OCI-LY1 (cell line): Measurements from ENCODE around the gene C4orf17.

Experiments
- EZH2 ChIP-seq: fragments of 200-600 bp; sonication (generic), shearing (Covaris generic); IDR thresholded peaks from 2 replicates; pipeline ENCODE4 v1.8.0; 2017; ENCODE audit warnings: borderline replicate concordance, mixed run types, mild to moderate bottlenecking, antibody characterized with exemption, low read length, moderate library complexity, mixed read lengths
- TF ChIP-seq, protein P1 (sequence below): fragments of 200-600 bp; sonication (generic), shearing (Covaris generic); IDR thresholded peaks from 2 replicates; pipeline ENCODE4 v1.5.1; 2017; ENCODE audit warnings: mild to moderate bottlenecking, antibody characterized with exemption, low read length, moderate library complexity, mixed read lengths

DNA sequence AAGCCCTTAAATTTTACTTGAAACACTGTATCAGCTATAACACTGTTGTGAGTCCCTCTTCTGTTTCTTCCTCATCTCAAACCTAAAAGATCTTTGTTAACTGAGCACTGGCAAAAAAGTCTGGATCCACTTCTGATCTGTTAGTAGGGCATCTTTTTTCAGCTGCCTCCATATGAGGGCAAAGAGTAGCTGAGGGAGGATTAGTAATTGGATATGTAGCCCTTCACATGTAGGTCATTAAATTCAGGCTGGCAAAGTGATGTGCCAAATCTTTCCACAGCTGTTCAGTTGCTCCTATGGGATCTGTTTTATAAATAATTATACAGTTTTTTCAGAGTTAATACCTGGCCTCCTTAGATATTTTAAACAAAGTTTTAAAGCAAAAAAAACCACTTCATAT, 54.1 kb downstream of the C4orf17 start:
- TF ChIP-seq, protein P1, sequence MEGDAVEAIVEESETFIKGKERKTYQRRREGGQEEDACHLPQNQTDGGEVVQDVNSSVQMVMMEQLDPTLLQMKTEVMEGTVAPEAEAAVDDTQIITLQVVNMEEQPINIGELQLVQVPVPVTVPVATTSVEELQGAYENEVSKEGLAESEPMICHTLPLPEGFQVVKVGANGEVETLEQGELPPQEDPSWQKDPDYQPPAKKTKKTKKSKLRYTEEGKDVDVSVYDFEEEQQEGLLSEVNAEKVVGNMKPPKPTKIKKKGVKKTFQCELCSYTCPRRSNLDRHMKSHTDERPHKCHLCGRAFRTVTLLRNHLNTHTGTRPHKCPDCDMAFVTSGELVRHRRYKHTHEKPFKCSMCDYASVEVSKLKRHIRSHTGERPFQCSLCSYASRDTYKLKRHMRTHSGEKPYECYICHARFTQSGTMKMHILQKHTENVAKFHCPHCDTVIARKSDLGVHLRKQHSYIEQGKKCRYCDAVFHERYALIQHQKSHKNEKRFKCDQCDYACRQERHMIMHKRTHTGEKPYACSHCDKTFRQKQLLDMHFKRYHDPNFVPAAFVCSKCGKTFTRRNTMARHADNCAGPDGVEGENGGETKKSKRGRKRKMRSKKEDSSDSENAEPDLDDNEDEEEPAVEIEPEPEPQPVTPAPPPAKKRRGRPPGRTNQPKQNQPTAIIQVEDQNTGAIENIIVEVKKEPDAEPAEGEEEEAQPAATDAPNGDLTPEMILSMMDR: no peak
- no peak for TF ChIP-seq EZH2
